DMS53 treated with DMSO at 0.1 percent for 48 hours (cell line): Measurements from ENCODE around the gene ENTREP1.
"Not testable (repeated sequence)": the region's sequence is repeated elsewhere in the genome, so short reads cannot be mapped to it uniquely, and the experiment has no call there.

Source experiments
- DNase-seq: peaks from one replicate; lab custom pipeline; 2025; ENCODE audit not compliant: unreplicated experiment; lab: John Stamatoyannopoulos, UW

The ENTREP1 gene

GRCh38 chr9:69324549-69325401 lies at the start of gene ENTREP1:
Gene ENTREP1, plus strand, starts transcription at chr9:69325215. Its CDS starts 95 bp downstream, at chr9:69325310.
- peak; percentile 69 for DNase-seq

- no peak for DNase-seq
Measured at GRCh38 chr9:69276775-69277174, 48.2 kb upstream of the ENTREP1 start.

GRCh38 chr9:69279084-69279731 lies 45.8 kb upstream of the ENTREP1 start:
- DNase-seq, result no peak

GRCh38 chr9:69279733-69280132 lies 45.3 kb upstream of the ENTREP1 start:
- no peak for DNase-seq

- no peak for DNase-seq
Measured at GRCh38 chr9:69283003-69283402, 42.0 kb upstream of the ENTREP1 start.

GRCh38 chr9:69292078-69292477 lies 32.9 kb upstream of the ENTREP1 start:
- no peak for DNase-seq

GRCh38 chr9:69293156-69293555 lies 31.9 kb upstream of the ENTREP1 start:
- DNase-seq, result no peak

- no peak for DNase-seq
Measured at GRCh38 chr9:69295872-69296552, 29.0 kb upstream of the ENTREP1 start.

GRCh38 chr9:69297300-69297980 lies 27.6 kb upstream of the ENTREP1 start:
- DNase-seq, result no peak

GRCh38 chr9:69299315-69299714 lies 25.7 kb upstream of the ENTREP1 start:
- DNase-seq, result no peak

- DNase-seq, result no peak
Measured at GRCh38 chr9:69299826-69300225, 25.2 kb upstream of the ENTREP1 start.

- no peak for DNase-seq
Measured at GRCh38 chr9:69303331-69303730, 21.7 kb upstream of the ENTREP1 start.

- not testable (repeated sequence) for DNase-seq
Measured at GRCh38 chr9:69306895-69307445, 18.0 kb upstream of the ENTREP1 start.

GRCh38 chr9:69307446-69308205 lies 17.4 kb upstream of the ENTREP1 start:
- DNase-seq, result no peak

GRCh38 chr9:69308206-69308931 lies 16.6 kb upstream of the ENTREP1 start:
- DNase-seq, result no peak

GRCh38 chr9:69313175-69313574 lies 11.8 kb upstream of the ENTREP1 start:
- no peak for DNase-seq

- peak; percentile 8 for DNase-seq
Measured at GRCh38 chr9:69314547-69314946, 10.5 kb upstream of the ENTREP1 start.

GRCh38 chr9:69317081-69317480 lies 7.9 kb upstream of the ENTREP1 start:
- DNase-seq, result peak; percentile 80

- no peak for DNase-seq
Measured at GRCh38 chr9:69317894-69318293, 7.1 kb upstream of the ENTREP1 start.
